HepG2 (cell line): ENCODE measurements around the gene CAMK2A. TPM values are rescaled to one million over a fixed set of nuclear protein-coding genes. Genes with fewer than 3 reads are reported as not detected.

Source experiments
- CBX2 ChIP-seq, 2 experiments: fragments of 200-600 bp in 1 of 2; sonication (generic); formaldehyde crosslinking in 1 of 2; IDR thresholded peaks; 2 replicates each; pipeline versions ENCODE4 v1.7.0 to v1.8.1; 2018 to 2022; ENCODE audit warnings: low read depth in 2 of 2, low read length in 1 of 2, mild to moderate bottlenecking in 1 of 2, missing genetic modification reagents in 1 of 2
- EP300 ChIP-seq, 3 experiments: sonication (generic) in 1 of 3; formaldehyde crosslinking in 1 of 3; IDR thresholded peaks; 2 replicates each; pipeline versions ENCODE4 v1.5.1 to v1.6.1; 2011 to 2020; ENCODE audit warnings: low read depth in 2 of 3, low read length in 2 of 3, borderline replicate concordance in 1 of 3, improper control_type of control experiment in 1 of 3, mild to moderate bottlenecking in 1 of 3, missing genetic modification reagents in 1 of 3, moderate library complexity in 1 of 3
- ERF ChIP-seq: IDR thresholded peaks from 2 replicates; pipeline ENCODE4 v1.6.1; 2018; ENCODE audit warnings: missing biosample characterization, missing genetic modification reagents
- HINFP ChIP-seq: sonication (generic); formaldehyde crosslinking; IDR thresholded peaks from 2 replicates; pipeline ENCODE4 v1.4.0; 2020; ENCODE audit warnings: low read depth, mild to moderate bottlenecking, missing genetic modification reagents
- ONECUT2 ChIP-seq: sonication (generic); formaldehyde crosslinking; IDR thresholded peaks from 2 replicates; pipeline ENCODE4 v1.4.0; 2020; ENCODE audit warnings: missing genetic modification reagents
- RNF2 ChIP-seq: fragments of 450-650 bp; conservative IDR thresholded peaks from 2 replicates; pipeline ENCODE4 v1.6.1; 2016; ENCODE audit warnings: low read depth
- RORA ChIP-seq: sonication (generic); formaldehyde crosslinking; IDR thresholded peaks from 2 replicates; pipeline ENCODE4 v1.5.0; 2020; ENCODE audit warnings: mild to moderate bottlenecking, missing genetic modification reagents, moderate library complexity
- RXRB ChIP-seq: IDR thresholded peaks from 2 replicates; pipeline ENCODE4 v1.6.1; 2016; ENCODE audit warnings: borderline replicate concordance, missing genetic modification reagents, missing compliant biosample characterization
- SIX1 ChIP-seq: sonication (generic); formaldehyde crosslinking; IDR thresholded peaks from 2 replicates; pipeline ENCODE4 v1.4.0; 2020; ENCODE audit warnings: missing genetic modification reagents, borderline replicate concordance
- SOX5 ChIP-seq: IDR thresholded peaks from 2 replicates; pipeline ENCODE4 v1.6.1; 2016; ENCODE audit warnings: borderline replicate concordance
- TFDP2 ChIP-seq: sonication (generic); formaldehyde crosslinking; IDR thresholded peaks from 2 replicates; pipeline ENCODE4 v1.4.0; 2020; ENCODE audit warnings: missing genetic modification reagents
- ZBTB40 ChIP-seq, 2 experiments: fragments of 450-650 bp in 1 of 2; sonication (generic) in 1 of 2; formaldehyde crosslinking in 1 of 2; IDR thresholded peaks; 2 replicates each; pipeline versions ENCODE4 v1.6.1 to v1.8.0; 2016 to 2022; ENCODE audit warnings: antibody characterized with exemption in 1 of 2, mild to moderate bottlenecking in 1 of 2, missing genetic modification reagents in 1 of 2
- ZNF354B ChIP-seq: sonication (generic); formaldehyde crosslinking; IDR thresholded peaks from 2 replicates; pipeline ENCODE4 v1.8.0; 2022; ENCODE audit warnings: mild to moderate bottlenecking, missing genetic modification reagents
- ZNF383 ChIP-seq: sonication (generic); formaldehyde crosslinking; IDR thresholded peaks from 2 replicates; pipeline ENCODE4 v1.4.0; 2020; ENCODE audit warnings: missing genetic modification reagents, mild to moderate bottlenecking, borderline replicate concordance
- ZNF460 ChIP-seq: sonication (generic); formaldehyde crosslinking; IDR thresholded peaks from 2 replicates; pipeline ENCODE4 v1.5.1; 2020; ENCODE audit warnings: missing genetic modification reagents, mild to moderate bottlenecking, borderline replicate concordance
- ZNF619 ChIP-seq: sonication (generic); formaldehyde crosslinking; IDR thresholded peaks from 2 replicates; pipeline ENCODE4 v1.4.0; 2020; ENCODE audit warnings: mild to moderate bottlenecking, missing genetic modification reagents
- polyA plus RNA-seq, 8 experiments: library from polyadenylated mRNA; depleted of rRNA in 3 of 8; stranded (reverse) in 7 of 8; unstranded in 1 of 8; fragments of >200 nt; fragmentation: Illumina TruSeq in 4 of 8; extraction: Trizol in 4 of 8; gene quantifications; 2 replicates each; pipeline versions ENCODE4 v1.2.1 to v1.2.3, GENCODE V29; 2011 to 2016; ENCODE audit warnings: low read depth in 4 of 8, missing spikeins in 1 of 8, mixed read lengths in 1 of 8; ENCODE audit not compliant: insufficient read depth in 1 of 8
- total RNA-seq, 5 experiments: library from RNA; depleted of rRNA; stranded (reverse); fragments of >200 nt; fragmentation: Illumina TruSeq; extraction: Trizol; gene quantifications; 2 replicates each; pipeline ENCODE4 v1.2.3, GENCODE V29; 2016; ENCODE audit warnings: low read depth in 1 of 5

Gene CAMK2A
- total and polyA plus RNA-seq, 2 of the 13 experiments (the other 11 are each of a cell fraction or from before 2014, with no cell fraction given): 0.11 TPM; not detected in 1

GRCh38 chr5:150215979-150216944 lies 73.3 kb downstream of the CAMK2A start (continued):
- TF ChIP-seq ZBTB40 (IDR thresholded peaks at IDR 0.05) (no peak), ZBTB40 (CRISPR knock-in tag; IDR thresholded peaks at IDR 0.05) (no peak), ZNF383 (CRISPR knock-in tag) (no peak), SOX5 (CRISPR knock-in tag) (no peak), ZNF354B (no peak), RNF2 (no peak), ZNF619 (CRISPR knock-in tag) (no peak), ONECUT2 (no peak), ERF (no peak), EP300 (IDR thresholded peaks at IDR 0.05; ENCODE audit: low read depth in 2 of 2, low read length in 2 of 2) (peak in 1 of 2 experiments; percentile 37; a peak in 1 of 4 replicates), EP300 (CRISPR knock-in tag; IDR thresholded peaks at IDR 0.05; ENCODE audit: borderline replicate concordance) (no peak), CBX2 (IDR thresholded peaks at IDR 0.05; ENCODE audit: low read depth, low read length) (no peak), CBX2 (CRISPR knock-in tag; IDR thresholded peaks at IDR 0.05; ENCODE audit: low read depth) (no peak), HINFP (CRISPR knock-in tag) (no peak), ZNF460 (CRISPR knock-in tag) (no peak), SIX1 (CRISPR knock-in tag) (no peak), TFDP2 (no peak), RXRB (CRISPR knock-in tag) (no peak), RORA (CRISPR knock-in tag) (no peak)
